NCI-H1694 (cell line): ENCODE results near the gene PLA2G4C.

Source experiments
- DNase-seq: peaks from one replicate; lab custom pipeline; 2025; lab: John Stamatoyannopoulos, UW

Gene PLA2G4C

DNA sequence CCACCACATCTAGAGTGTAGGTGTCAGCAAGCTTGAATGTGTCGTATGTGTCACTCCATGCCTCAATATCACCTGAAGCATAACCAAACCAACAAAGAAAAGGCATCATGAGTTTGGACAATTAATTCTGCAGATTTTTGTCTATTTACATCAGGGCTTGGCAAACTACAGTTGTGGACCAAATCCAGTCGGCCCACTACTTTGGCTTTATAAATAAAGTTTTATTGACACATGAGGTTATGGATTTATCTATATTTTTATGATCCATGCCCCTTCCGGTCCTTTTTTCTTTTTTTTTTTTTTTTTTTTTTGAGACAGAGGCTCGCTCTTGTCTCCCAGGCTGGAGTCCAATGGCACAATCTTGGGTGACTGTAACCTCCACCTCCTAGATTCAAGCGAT, 57.5 kb downstream of the PLA2G4C start:
- no peak for DNase-seq

DNA sequence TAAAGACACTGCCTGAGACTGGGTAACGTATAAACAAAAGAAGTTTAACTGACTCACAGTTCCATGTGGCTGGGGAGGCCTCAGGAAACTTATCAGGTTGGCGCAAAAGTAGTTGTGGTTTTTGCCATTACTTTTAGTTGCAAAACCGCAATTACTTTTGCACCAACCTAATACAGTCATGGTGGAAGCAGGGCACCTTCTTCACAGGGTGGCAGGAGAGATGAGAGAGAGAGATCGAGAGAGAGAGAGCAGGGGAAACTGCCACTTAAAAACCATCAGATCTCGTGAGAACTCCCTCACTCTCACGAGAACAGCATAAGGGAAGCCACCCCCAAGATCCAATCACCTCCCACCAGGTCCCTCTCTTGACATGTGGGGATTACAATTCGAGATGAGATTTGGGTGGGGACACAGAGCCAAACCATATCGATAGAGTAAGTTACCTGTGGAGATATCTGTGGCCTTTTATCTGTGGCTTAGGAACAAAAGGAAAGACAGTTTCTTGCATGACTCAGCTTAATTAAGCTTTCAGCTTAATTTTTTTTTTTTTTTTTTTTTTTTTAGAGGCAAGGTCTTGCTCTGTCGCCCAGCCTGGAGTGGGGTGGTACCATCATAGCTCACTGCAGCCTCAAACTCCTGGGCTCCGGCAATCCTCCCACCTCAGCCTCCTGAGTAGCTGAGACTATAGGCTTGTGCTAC, 59.1 kb downstream of the PLA2G4C start:
- DNase-seq, result no peak

DNA sequence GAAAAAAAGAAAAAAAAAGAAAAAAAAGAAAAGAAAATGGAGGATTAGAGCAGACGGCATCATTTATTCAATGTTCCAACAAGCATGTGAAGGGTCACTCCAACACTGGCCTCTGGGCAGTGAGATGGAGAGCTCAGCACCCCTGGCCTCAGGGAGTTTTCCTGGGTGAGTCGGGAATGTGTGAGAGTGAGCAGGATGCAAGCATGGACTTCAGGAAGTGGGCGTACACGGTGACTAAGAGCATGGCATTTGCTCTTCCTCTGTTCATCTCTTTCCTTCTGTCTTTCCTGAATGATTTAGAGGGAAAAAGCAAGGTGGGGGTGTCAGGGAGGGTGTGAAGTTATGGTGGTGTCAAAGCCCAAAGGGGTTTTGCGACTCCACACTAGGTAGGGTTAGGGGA, 66.1 kb downstream of the PLA2G4C start:
- no peak for DNase-seq

DNA sequence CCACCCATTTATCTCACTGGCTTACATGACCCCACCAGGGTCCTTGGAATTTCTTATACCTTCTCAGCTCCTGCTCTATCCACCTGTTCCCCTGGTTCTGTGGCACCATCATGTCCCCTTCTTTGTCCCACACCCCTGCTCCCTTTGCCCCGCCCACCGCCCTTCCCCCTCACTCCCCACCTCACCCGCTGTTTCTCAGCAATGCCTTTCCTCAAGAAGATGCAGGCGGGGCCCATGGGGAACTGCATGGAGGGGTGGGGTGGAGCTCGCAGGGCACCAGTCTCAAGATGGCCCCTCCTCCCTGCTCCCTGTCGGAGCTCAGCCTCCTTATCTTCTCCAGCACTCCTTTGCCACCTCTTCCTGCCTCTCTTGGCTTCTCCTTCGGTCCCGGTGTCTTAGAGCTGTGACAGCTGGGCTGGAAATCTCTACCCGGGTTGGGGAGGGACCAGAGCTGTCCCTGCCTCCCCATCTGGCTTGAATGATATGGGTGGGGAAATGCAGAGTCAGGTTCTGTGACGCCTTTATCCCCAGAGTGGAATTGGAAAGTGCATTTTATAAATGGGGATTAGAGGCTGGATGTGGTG, 66.8 kb downstream of the PLA2G4C start, which contains the start of gene CABP5:
Gene CABP5 (minus strand): TSS at position 405 of the 584 bp plus-strand sequence. CDS start 157 bp downstream, at position 248.
- no peak for DNase-seq

DNA sequence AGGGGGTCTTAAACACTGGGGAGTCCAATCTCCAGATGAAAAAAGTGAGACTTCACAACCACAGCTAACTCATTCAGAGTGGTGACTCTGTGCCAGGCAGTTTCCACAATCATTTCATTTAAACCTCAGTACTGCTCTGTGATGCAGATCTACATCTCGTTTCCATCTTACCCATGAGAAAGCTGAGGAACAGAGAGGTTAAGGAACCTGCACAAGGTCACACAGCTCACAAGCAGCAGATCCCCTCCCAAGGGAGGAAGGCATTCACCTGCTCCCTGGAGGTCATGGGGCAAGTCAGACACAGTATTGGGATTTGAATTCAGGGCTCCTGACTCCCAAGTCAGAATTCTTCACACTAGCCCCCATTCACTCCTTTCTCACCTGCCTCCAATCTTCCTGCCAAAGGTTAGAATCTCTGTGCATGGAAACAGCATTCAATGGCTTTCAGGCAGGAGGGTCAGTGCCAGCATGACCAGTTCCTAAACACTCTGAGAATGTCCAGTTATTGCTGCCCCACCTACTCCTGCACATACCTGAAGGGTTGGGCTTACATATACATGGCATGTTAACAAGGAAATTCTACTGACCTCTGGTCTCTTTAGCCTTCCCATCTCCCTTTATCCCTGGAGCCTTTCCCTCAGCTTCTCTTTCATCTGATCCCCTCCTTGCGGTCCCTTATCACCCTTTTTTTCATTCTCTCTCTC, 68.6 kb downstream of the PLA2G4C start:
- no peak for DNase-seq

DNA sequence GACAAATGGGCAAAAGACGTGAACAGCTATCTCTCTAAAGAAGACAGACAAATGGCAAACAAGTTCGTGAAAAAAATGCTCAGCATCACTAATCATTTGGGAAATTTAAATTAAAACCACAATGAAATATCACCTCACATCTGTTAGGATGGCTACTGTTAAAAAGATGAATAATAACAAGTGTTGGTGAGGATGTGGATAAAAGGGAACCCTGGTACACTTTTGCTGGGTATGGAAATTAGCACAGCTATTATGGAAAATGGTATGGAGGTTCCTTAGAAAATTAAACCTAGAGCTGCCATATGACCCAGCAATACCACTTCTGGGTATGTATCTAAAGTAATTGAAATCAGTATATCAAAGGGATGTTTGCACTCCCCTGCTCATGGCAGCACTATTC, 73.9 kb downstream of the PLA2G4C start:
- DNase-seq, result no peak

DNA sequence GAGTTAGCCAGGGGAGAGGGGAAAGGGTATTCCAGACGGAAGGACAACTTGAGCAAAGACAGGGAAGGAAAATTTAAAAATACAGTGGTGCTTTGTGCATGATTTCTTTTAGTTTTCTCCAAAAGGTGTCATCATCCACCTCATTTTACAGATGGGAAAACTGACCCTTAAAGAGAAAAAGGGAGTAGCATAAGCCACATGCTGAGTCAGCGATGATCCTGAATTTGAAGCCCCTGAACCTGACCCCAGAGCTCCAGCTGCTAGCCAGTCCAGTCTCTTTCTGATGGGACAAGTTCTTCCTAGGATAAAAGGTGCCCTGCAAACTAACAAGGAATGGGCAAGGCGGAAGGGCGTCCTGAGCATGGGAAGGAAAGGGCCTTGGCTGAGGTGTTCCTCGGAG, 77.0 kb downstream of the PLA2G4C start:
- DNase-seq, result no peak

DNA sequence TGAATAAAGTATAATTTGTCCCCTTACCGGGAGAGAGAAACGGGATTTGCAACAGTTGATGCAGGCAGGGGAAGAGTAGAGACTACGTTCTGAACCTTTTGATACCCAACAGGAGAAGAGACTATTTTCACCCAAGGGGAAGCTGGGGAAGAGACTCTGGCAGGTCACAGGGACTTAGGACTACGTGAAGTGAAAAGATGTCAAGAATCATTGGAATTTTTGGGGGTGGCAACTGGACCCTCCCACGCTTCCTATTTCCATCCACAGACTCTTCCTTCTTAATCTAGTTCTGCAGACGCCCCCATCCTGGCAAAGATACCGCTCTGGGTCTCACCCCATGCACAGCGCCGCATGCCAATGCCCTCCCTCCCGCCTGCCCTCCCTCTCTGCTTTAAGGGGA, 80.5 kb downstream of the PLA2G4C start:
- no peak for DNase-seq

DNA sequence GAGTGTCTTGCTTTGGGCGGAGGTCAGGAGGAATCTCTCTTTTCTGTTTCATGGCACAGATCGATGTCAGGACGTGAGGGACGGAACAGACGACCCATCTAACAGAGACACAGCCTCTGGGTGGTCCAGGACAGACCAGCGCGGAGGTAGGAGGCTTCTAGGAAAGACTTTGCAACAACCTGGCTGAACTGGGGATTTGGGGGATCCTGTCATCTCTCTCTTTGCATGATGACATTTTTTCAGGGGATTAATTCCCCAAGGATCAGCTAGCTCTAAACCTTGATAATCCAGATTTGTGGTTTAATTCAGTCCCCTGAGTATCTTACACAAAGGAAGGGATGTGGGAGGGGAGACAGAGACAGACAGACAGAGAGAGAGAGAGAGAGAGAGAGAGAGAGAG, 81.2 kb downstream of the PLA2G4C start:
- DNase-seq, result no peak

DNA sequence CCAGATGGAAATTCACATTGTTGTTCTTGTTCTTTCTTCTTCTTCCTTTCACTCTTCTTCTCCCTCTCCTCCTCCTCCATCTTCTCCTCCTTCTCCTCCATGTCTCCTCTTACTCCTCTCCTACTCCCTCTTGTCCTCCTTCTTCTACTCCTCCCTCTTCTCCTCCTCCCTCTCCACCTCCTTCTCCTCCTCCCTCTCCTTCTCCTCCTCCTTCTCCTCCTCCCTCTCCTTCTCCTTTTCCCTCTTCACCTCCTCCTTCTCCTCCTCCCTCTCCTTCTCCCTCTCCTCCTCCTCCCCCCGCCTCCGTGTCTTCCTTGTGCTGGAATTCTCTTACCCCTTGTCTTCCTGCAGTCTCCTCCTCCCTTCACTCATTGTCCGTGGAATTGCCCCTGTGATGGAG, 85.1 kb downstream of the PLA2G4C start:
- DNase-seq, result no peak

DNA sequence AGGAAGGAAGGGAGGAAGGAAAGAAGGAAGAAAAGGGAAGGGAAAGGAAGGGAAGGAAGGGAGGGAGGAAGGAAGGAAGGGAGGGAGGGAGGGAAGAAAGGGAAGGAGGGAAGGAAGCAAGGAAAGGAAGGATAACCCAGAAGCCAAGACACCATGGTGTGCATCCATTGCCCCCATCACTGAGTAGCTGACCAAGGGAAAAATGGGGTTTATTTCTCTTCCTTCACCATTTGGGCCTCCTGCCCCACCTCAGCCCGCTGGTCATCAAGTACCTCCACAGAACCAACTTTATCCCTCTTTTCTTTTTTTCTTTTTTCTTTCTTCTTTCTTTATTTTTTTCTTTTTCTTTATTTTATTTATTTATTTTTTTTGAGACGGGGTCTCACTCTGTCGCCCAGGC, 87.1 kb downstream of the PLA2G4C start:
- DNase-seq, result no peak

DNA sequence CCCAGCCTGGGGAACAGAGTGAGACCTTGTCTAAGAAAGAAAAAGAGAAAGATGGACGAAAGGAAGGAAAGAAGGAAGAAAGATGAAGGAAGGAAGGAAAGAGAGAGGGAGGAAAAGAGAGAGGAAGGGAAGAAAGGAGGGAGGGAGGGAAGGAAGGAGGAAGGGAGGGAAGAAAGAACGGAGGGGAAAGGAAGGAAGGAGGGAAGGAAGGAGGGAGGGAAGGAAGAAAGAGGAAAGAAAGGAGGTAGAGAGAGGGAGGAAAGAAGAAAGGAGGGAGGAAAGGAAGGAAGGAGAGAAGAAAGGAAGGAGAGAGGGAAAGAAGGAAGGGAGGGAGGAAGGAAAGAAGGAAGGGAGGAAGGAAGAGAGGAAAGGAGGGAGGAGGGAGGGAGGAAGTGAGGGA, 87.6 kb downstream of the PLA2G4C start:
- DNase-seq, result no peak

DNA sequence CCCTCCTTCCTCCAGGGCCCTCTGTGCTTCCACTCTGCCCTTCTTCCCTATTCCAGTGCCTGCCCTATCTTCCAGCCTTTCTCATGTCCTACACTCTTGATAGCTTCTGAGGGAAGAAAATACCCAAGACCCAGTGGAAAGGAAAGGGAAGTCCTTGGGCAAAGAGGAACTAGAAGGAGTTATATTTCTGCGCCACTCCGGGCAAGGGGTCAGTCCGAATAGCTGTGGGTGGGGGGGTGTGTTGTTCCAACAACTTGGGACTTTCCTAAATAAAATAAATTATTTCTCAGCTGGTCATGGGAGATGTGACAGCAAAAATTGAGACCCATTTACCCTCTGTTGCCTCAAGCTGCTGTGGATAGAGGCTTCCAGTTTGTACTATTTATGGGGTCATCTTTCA, 89.9 kb downstream of the PLA2G4C start:
- no peak for DNase-seq

DNA sequence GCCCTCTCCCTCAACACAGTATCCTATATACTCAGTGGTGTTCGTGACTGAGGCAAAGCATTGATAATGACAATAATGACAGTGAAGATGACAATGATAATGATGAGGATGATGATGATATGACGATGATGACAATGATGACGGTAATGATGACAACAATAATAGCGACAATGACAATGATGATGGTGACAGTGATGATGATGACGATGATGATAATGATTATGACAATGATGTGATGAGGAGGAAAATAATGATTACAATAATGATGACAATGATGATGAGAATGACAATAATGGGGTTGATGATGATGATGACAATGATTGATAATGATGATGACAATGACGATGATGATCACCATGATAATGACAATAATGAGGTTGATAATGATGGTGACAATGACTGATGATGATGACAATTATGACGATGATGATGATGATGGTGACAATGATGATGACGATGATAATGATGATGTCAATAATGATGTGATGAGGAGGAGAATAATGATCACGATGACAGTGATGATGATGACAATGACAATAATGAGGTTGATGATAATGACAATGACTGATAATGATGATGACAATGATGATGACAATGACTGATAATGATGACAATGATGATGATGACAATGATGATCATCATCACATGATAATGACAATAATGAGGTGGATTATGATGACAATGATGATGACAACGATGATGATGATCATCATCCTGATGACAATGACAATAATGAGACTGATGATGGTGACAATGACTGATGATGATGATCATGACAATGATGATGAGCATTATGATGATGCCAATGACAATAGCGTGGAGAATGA, 99.5 kb downstream of the PLA2G4C start:
- DNase-seq, result no peak

DNA sequence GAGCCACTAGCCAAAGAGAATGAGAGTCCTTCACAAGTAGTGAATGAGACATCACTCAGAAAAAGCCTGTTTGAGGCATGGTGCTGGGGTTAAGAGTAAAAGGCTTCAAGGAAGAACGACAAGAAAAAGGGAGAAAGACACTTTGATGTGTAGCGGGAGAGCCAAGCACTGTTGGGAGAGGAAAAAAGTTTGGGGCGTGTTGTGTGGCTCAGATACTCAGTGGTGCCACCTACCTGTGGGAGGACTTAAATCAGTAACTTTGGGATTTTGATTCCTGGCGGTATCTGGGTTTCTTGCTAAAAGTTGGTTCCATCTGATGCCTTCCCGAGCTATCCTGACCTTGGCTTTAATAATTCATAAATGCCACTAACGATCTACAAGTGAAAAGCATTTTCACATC, 103.9 kb downstream of the PLA2G4C start:
- no peak for DNase-seq

DNA sequence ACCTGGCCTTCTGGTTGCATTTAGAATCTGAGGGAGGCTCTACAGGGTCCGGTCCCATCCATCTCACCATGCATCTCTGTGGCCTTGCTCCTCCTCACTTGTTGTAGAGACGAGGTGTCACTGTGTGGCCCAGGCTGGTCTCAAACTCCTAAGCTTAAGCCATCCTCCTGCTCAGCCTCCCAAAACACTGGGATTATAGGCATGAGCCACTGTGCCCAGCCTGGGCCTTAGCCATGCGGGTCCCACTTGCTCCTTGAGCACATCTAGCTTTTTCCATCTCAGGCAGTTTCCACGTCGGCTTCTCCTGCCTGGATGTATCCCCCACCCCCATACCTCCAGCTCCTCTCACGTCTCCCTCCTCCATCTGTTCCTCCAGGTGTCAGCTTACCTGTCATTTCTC, 106.4 kb downstream of the PLA2G4C start:
- DNase-seq, result no peak

DNA sequence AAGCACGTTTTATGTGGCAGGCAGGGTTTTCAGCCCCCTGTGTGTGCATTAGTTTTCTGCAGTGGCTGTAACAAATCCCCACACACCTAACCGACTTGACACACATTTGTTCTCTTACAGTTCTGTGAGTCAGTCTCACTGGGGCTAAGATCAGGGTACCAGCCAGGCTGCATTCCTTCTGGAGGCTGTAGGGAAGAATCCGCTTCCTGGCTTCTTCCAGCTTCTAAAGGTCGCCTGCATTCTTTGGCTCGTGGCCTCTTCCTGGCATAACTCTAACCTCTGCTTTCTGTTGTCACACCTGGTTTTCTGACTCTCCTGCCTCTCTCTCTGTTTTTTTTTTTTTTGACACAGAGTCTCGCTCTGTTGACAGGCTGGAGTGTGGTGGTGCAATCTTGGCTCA, 109.8 kb downstream of the PLA2G4C start:
- DNase-seq, result no peak

DNA sequence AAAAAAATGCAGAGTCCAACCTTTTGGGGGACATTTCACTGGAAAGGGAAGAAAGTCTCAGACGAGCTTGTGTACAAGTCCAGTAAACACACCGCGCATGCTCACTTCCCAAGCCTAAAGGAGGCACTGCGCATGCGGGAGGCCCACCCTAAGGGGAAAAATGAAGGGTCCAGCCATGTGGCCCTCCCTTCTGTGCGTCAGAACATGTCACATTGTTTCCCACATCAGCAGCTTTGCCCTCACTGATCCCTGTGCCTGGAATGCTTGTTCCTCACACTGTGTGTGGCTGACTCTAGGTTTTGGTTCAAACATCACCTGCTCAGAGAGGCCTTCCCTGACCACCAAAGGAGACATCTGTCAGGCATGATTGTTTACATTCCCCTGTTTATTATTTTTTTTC, 111.8 kb downstream of the PLA2G4C start:
- DNase-seq, result no peak
